HG02642 (cell line): ENCODE data around the gene IRS2.
A peak's percentile ranks its signal among the peaks of the same experiment; 100 is the strongest.
"Not testable (repeated sequence)": the region's sequence is repeated elsewhere in the genome, so short reads cannot be mapped to it uniquely, and the experiment has no call there.

Experiments
- ATAC-seq: cut with Tn5 transposase; IDR thresholded peaks from one replicate; pipeline ENCODE4 v1.9.1; 2021; ENCODE audit warnings: mild to moderate bottlenecking; ENCODE audit not compliant: unreplicated experiment, poor library complexity

The IRS2 gene, protein sequence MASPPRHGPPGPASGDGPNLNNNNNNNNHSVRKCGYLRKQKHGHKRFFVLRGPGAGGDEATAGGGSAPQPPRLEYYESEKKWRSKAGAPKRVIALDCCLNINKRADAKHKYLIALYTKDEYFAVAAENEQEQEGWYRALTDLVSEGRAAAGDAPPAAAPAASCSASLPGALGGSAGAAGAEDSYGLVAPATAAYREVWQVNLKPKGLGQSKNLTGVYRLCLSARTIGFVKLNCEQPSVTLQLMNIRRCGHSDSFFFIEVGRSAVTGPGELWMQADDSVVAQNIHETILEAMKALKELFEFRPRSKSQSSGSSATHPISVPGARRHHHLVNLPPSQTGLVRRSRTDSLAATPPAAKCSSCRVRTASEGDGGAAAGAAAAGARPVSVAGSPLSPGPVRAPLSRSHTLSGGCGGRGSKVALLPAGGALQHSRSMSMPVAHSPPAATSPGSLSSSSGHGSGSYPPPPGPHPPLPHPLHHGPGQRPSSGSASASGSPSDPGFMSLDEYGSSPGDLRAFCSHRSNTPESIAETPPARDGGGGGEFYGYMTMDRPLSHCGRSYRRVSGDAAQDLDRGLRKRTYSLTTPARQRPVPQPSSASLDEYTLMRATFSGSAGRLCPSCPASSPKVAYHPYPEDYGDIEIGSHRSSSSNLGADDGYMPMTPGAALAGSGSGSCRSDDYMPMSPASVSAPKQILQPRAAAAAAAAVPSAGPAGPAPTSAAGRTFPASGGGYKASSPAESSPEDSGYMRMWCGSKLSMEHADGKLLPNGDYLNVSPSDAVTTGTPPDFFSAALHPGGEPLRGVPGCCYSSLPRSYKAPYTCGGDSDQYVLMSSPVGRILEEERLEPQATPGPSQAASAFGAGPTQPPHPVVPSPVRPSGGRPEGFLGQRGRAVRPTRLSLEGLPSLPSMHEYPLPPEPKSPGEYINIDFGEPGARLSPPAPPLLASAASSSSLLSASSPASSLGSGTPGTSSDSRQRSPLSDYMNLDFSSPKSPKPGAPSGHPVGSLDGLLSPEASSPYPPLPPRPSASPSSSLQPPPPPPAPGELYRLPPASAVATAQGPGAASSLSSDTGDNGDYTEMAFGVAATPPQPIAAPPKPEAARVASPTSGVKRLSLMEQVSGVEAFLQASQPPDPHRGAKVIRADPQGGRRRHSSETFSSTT (N-terminal part only)

DNA sequence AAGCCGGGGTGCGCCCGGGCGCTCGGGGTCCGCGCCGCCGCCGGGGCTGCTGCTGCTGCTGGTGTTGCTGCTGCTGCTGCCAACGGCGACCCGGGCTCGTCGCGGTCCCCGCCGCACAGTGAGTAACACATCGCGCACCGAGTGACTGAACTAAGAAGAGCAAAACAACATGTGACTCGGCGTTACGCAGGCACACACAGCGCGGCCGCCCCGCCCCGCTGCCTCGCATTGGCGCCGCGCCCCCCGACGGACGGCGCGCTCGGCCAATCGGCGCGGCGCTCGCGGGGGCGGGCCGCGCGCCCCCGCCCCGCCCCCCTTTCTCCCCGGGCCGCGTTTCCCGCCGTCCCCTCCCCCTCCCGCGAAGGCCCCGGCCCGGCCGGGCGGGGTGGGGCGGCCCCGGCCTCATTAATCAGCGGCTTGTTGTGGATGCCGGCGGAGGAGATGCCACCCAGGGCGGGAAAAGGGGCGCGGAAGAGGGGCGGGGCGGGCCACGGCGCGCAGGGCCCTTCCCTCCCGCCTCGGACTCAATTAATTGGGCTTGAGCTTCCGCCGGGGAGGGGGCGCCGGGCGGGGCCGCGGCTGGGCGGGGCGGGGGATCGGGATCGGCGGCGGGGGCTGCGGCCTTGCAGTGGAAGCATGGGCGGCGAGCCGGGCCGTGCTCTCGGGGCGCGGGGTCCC is at the start of gene IRS2:
Gene IRS2, minus strand, starts transcription at position 127 of the 678 bp plus-strand sequence. CDS start 530 bp downstream, outside the sequence.
- ATAC-seq, result peak; percentile 95

DNA sequence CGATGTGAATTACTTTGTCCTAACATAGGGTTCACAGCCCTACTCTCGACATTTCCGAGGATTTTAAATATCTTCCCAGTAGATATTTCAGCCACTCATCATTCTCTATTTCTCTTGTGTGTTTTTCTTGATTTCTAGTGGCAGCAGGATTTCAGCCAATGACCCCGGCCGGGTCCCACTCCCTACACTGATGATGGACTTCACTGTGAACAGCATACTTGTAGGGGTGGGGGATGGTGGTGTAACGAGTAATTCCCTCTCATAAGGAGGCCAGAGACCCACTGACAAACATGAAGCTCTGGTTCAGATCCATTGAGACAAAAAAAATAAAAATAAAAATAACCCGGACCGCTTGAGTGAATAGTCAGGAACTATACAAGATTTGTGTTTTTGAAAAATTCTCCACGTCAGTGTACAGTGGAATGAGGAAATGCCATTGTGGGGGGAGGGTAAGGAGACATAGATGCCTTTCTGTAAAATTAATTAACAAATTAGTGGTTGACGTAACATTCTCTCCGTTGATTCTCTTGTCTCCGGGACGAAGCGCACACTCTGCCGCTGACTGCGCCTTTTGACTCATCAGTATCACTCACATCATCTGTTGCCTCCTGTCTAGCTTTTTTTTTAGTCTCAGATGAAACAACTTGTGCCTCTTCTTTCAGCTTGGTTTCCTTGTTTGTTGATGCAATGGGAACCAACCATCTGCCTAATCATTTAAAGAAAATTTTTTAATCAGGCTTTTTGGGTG is 48.8 kb upstream of the IRS2 start:
- ATAC-seq, result no peak

DNA sequence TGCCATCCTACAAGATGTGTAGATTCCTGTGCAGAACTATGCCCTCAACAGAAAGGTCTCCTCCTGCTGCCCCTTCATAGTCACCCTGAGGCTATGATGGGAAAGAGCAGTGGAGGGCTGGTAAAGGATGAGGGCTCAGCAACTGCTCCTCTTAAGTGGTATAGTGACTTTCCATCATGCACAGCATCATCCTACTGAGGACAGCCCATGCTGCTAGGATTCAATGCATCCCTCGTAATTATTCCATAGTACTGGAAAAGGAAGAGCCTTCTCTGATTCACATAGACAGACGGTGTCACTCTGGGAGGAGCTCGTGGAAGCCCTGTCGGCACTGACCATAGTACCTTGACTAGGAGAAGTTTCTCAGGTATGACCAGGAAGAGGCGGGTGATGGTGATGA is 47.6 kb upstream of the IRS2 start:
- no peak for ATAC-seq

- ATAC-seq, result no peak
Observed at GRCh38 chr13:109833071-109833470, 46.7 kb upstream of the IRS2 start.

DNA sequence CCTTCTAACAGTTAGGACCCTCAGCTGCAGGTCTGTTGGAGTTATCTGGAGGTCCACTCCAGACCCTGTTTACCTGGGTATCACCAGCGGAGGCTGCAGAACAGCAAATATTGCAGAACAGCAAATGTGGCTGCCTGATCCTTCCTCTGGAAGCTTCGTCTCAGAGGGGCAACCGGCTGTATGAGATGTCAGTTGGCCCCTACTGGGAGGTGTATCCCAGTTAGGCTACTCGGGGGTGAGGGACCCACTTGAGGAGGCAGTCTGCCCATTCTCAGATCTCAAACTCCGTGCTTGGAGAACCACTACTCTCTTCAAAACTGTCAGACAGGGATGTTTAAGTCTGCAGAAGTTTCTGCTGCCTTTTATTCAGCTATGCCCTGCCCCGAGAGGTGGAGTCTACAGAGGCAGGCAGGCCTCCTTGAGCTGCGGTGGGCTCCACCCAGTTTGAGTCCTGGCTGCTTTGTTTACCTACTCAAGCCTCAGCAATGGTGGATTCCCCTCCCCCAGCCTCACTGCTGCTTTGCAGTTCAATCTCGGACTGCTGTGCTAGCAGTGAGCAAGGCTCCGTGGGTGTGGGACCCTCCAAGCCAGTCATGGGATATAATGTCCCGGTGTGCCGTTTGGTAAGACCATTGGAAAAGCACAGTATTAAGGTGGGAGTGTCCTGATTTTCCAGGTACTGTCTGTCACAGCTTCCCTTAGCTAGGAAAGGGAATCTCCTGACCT is 42.4 kb upstream of the IRS2 start:
- ATAC-seq, result not testable (repeated sequence)

GRCh38 chr13:109823201-109823600 is 36.8 kb upstream of the IRS2 start:
- ATAC-seq, result not testable (repeated sequence)

GRCh38 chr13:109821103-109821502 is 34.7 kb upstream of the IRS2 start:
- no peak for ATAC-seq

GRCh38 chr13:109819874-109820273 is 33.5 kb upstream of the IRS2 start:
- no peak for ATAC-seq

DNA sequence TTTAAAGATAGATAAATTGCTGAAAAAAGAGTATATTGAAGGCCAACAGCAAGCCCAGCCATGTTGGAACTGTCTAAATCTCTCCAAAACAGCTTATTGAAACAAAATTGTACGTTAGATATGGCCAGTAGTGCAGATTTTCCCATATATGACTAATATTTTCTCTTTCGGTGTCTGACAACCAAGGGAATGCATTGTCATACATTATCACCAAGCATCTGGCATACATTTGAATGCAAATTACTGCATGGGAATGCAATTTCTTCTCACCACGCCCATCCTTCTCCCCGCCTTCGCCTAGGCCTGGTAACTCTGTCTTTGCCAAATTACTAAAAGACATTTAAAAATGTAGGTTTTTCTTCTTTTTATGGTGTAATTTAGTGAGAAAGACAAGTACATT is 32.5 kb upstream of the IRS2 start:
- ATAC-seq, result no peak

- ATAC-seq, result no peak
Observed at GRCh38 chr13:109817591-109818535, 31.5 kb upstream of the IRS2 start.

DNA sequence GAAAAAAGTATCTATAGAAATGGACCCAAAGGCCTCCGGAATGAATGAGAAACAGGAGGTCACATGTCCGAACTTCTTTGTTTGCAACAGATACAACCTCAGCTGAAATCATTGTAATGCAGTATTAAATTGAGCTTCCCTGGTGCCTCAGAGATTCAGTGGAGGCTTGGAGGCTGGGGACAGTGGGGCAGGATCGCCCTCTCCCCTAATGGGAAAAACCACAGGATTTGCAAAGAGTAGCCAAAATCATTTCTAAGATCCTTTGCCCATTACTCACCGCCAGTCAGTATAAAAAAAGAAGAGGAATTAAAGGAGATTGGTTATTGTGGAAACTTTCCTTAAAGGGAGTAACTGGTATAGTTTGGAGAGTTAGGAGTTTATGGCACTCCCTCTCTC is 30.4 kb upstream of the IRS2 start:
- no peak for ATAC-seq

- ATAC-seq, result no peak
Observed at GRCh38 chr13:109816112-109816807, 29.9 kb upstream of the IRS2 start.

DNA sequence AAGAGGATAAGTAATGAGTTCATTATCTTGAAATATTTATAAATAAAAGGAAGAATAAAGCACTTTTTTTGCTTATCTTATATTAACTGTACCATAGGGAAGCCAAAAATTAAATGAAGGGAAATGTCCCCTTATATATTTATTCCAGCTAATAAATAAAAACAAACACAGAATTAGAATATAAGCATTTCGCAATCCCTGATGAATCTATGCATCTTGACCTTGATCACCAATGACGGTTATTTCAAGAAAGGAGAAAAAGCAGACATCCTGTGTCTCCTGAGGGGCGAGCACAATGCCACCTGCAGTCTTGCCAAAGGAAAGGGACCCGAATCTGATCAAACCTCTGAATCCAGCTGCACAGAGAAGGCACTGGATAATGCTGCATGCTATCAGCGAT is 29.3 kb upstream of the IRS2 start:
- ATAC-seq, result no peak

DNA sequence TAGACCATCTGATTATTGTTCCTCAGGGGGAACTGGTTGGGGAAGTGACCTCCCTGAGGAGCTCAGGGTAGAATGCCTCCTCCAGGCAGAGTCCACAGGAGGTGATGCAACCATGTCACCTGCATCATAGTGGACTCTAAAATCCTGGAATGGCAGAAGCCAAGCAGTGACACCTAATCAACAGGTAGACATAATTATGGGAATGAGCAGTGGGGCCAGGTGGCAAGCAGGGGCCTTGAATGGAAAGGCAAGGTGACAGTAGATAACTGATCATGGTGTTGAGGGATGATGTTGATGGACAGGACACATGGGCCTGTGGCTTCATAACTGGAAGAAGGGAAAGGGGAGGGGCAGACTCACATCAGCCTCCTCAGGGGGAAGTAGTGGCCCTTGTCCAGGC is 27.3 kb upstream of the IRS2 start:
- no peak for ATAC-seq

DNA sequence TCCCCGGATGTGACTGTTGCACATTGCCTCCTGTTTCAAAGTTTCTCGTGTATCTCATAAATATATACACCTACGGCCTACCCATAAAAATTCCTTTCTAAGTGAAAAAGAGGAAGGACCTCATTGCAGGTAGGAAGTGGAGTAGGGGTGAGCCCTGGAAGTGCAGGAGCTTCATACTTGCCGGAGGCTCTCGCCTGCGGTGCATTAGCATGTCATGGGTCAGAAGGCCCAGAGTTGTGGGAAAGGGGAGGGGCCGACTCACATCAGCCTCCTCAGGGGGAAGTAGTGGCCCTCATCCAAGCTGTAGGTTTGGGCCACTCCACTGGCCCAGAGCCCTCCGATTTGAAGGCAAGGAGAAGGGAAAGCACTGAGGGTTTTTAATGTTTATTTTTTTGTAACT is 26.0 kb upstream of the IRS2 start:
- ATAC-seq, result no peak

GRCh38 chr13:109810761-109811510 is 24.6 kb upstream of the IRS2 start:
- ATAC-seq, result no peak
